GM11168 (cell line): ENCODE data around the gene HHLA2.

Experiments used
- in situ Hi-C: fragments of 300-500 bp; cut with MboI; formaldehyde crosslinking; loops from one replicate; pipeline ENCODE4 v1.12.0; 2022; ENCODE audit warnings: low sequenced_read_pairs; ENCODE audit not compliant: unreplicated experiment

Gene HHLA2

DNA sequence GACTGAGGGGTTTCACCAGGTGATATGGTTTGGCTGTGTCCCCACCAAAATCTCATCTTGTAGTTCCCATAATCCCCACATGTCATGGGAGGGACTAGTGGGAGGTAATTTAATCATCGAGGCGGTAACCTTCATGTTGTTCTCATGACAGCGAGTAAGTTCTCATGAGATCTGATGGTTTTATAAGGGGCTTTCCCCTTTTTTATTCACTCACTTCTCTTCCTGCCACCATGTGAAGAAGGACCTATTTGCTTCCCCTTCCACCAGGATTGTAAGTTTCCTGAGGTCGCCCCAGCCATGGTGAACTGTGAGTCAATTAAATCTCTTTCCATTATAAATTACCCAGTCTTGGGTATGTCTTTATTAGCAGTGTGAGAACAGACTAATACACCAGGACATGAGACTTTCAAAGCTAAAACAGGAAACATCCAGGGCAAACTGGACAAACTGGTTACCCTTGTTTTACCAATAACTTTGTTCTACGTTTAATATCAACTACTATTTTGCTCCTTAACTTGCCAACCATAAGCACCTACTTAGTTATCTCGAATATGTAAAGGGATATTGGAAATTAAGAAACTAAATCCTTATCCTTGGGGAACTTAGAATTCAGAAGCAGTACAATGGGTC lies 115.9 kb downstream of the HHLA2 start:
- in situ Hi-C loops = no loop called here

DNA sequence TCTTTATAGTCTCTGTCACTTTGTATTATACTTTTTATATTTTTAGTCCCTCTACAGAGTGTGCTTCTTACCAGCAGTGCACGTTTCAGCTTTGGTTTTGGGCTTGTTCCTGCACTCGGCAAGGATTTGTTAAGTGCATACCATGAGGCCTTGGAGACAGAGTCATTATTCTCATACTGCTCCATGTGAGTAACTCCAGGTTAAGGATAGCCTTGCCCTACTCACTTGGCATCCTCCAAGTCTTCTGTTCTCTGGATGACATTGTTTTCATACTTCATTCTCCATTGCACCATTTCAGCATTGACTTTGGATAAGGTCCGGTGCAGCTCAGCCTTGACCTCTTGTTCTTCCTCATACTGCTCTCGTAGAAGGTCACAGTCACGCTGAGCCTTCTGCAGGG lies 117.7 kb downstream of the HHLA2 start:
- in situ Hi-C loops = no loop called here

DNA sequence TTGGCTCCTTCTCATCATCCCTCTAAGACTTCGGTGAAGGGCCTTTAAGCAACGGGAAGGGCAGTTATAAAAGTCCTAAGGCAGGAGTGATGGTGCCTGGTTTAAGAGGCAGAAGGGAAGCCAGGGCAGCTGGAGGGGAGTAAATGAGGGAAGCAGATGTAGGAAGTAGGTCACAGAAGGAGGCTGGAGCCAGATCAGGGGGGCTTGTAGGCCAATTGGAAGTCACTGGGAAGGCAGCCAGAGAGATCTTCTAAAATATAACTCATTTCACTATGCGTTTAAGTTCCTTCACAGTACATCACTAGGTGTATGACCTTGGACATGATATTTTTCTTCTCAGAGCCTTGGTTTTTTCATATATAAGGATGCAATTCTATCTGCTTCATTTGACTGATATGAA lies 119.3 kb downstream of the HHLA2 start:
- in situ Hi-C loops = no loop called here

DNA sequence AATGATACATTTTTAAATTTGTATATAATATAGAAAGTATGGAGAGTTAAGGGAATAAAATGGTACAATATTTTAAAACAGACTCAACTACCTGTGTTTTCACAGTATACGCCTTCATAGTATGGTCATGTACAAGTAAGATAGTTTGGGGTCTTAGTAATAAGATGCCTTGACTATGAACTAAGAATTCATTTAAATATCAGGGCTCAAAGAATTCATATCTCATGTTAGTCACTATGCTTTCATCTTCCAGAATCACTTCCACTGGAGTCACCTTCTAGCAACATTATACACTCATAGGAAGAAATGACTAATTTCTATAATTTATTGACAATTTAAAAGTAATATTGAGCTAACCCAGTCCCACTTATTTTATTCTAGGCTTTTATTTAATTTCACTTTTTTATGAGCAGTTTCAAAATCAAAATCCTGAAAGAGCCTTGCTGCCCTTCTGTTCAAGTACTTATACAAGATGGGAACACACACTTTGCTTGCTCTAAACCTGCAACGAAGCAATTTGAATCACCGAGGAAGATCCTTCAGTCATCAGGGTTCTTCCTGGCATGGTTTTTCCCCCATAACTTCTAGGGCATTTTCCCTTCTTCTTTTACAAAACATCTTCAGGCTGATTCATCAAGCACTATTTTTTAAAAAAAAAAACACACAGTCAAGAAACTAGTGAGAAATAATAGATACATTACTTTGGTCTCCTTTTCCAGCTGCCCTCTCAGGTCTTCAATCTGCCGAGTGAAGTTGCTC lies 119.9 kb downstream of the HHLA2 start:
- in situ Hi-C loops = no loop called here

DNA sequence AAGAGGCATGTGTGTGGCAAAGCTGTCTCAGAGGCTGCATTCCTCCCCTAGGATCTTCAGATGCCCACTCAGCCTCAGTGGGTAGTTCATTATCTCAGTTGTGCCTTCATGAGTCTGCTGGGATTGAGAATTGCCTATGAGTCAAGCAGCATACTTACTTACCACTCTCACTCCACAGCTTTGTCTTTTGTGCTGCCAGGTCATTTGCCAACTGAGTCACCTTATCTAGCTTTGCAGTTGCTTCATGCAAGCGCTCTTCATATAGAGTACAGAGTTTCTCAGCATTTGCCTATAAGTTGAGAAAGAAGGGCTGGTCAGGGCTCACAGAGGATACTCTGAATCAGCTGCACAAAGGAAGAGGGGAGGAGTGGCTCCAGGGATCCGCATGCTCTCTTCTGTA lies 124.6 kb downstream of the HHLA2 start:
- in situ Hi-C loops = no loop called here
